Activated T-cell treated with anti-CD3 and anti-CD28 coated beads, Interleukin-2, amount 50 U/mL, for 72 hours (primary cell): ENCODE measurements around the gene HOXD4. TPM values are rescaled to one million over a fixed set of nuclear protein-coding genes. Genes with fewer than 3 reads are reported as not detected.

Experiments used
- ATAC-seq, 2 donors: fragments of 150-1000 bp; cut with Tn5 transposase; replicated peaks in 1 of 2; 2 replicates each; pipeline ENCODE4 v1.10.0; 2021; ENCODE audit warnings: moderate library complexity in 2 of 2, mild to moderate bottlenecking in 1 of 2
- DNase-seq, 2 donors: peaks; one replicate each; pipeline ENCODE4 v3.0.0; 2021 to 2022; ENCODE audit warnings: mixed read lengths in 1 of 2
- H3K27ac Mint-ChIP-seq: one replicate; pipeline ENCODE4 v1.8.0; 2022; ENCODE audit warnings: mild to moderate bottlenecking, moderate library complexity, mixed read lengths
- H3K27me3 Mint-ChIP-seq: one replicate; pipeline ENCODE4 v1.8.0; 2022; ENCODE audit warnings: low read depth, mixed read lengths
- H3K36me3 Mint-ChIP-seq, 2 donors: one replicate each; pipeline ENCODE4 v1.8.0; 2022; ENCODE audit warnings: mixed read lengths in 2 of 2, mild to moderate bottlenecking in 1 of 2; ENCODE audit not compliant: insufficient read depth in 2 of 2
- H3K4me1 Mint-ChIP-seq: one replicate; pipeline ENCODE4 v1.8.0; 2022; ENCODE audit warnings: low read depth, mixed read lengths
- H3K4me3 Mint-ChIP-seq, 2 donors: one replicate each; pipeline ENCODE4 v1.8.0; 2022; ENCODE audit warnings: mild to moderate bottlenecking in 2 of 2, mixed read lengths in 2 of 2, moderate library complexity in 2 of 2
- H3K9me3 Mint-ChIP-seq, 2 donors: one replicate each; pipeline ENCODE4 v1.8.0; 2022; ENCODE audit warnings: mixed read lengths in 2 of 2
- total RNA-seq, 2 donors: library from RNA; stranded (reverse); gene quantifications; one replicate each; pipeline ENCODE4 v1.2.3, GENCODE V29; 2022

Gene HOXD4
- total RNA-seq, 2 donors from 2014 or later: not detected

DNA sequence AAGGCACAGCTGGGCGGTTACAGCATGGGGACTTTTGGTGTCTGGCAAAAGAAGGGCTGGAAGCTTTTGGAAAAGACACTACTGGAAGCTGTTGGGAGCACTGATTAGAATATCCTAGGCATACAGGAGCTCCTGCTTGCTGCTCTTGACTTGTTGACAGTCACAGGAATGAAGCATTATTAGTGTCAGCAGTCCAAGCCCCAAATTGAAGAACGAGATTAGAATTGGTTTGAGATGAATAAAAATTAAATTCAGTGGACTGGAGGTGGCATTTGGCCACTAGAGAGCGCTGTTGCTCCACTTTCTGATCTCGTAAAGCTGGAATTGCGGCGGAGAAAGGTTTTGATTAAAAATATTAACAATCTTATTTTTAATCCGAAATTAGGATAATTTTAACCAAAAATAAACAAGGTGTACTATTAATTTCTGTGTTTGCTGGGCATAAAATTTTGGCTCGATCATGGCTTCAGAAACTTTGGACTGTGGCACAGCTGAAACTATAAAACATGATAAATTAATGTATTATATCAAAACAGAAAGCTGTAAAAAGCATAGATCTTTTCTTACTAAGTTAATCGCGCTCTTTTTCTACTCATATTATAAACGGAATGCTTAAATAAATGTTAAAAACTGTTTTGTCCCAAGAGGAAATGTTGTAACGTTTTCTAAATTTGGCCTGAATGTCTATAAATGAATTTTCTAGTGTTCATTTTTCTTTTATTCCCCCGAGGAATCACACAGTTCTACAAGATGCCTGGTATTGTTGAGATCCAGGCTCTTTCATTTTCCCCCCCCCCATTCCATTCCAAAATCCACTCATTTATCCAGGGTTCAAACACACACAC lies 24.2 kb upstream of the HOXD4 start:
- Mint-ChIP-seq H3K27me3 (peaks cover 75% of the 10 kb centered on the region), H3K4me1 (peaks cover 42% of the 10 kb centered on the region), H3K27ac (peak overlapping the region; percentile 63), H3K36me3 (peaks cover 0 to 2% of the 10 kb centered on the region in 2 donors), H3K9me3 (no peaks in the 10 kb centered on the region), H3K4me3 (no peak overlapping the region)
- DNase-seq (peak; percentile 61 to 67), ATAC-seq (no peak)

DNA sequence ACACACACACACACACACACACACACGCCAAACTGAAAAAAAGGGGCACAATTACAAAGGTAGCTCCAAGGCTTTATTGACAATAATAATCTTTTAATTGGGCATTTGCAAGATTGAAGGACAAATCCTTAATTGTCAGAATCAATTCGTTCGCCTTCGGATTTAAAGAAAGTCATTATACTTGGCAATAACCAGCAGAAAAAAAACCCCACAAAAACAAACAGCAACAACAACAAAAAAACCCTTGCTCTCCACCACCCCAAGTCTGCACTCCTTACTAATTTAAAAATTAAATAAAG lies 23.6 kb upstream of the HOXD4 start:
- peak overlapping the region; percentile 74 for H3K27ac Mint-ChIP-seq
- H3K4me3 Mint-ChIP-seq: no peak overlapping the region
- no peak for DNase-seq
- ATAC-seq: no peak
- peaks cover 81% of the 10 kb centered on the region for H3K27me3 Mint-ChIP-seq
- no peaks in the 10 kb centered on the region for H3K9me3 Mint-ChIP-seq
- H3K36me3 Mint-ChIP-seq: peaks cover 0 to 5% of the 10 kb centered on the region in 2 donors
- H3K4me1 Mint-ChIP-seq: peaks cover 46% of the 10 kb centered on the region

DNA sequence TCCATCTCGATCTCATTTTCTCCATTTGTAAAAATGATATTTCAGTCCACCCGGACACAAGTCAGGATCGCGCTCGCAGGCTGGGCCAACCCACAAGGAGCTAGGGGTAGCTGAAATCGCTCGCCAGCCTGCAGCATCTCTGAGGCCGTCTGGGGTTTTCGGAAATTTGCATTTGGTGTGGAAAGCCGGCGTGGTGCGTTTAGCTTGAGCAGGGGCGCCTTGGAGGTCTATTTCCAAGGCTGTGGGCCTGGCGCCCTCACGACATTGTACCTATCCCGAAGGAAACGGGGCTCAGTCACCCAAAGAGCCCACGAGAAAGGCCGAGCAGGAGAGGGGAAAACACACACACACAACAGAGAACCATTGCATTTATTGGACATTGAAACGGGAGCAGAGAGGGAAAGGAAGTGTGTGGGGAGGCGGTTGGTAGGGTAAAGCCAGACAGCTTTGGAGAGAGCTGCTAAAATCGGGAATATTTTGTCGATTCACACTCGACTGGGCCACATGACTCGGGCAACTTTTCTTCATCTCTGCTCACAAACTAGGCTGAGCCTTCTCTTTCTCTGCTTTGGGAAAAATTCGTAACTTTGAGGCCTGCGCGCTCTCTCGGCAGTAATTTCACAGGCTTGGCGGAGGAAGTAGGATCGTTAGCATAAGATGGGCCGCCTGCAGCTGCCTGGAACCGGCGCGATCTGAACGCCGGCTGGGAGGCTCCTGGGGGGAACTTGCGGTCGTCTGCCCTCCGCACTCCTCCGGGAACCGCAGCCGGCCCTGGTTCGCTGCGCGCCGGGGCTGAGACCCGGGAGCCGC lies 23.0 kb upstream of the HOXD4 start:
- Mint-ChIP-seq H3K4me3 (peak overlapping the region; percentile 44 to 65), H3K36me3 (peaks cover 0 to 5% of the 10 kb centered on the region in 2 donors), H3K27ac (peak overlapping the region; percentile 74), H3K27me3 (peaks cover 86% of the 10 kb centered on the region), H3K4me1 (peaks cover 46% of the 10 kb centered on the region), H3K9me3 (no peaks in the 10 kb centered on the region)
- DNase-seq (no peak), ATAC-seq (no peak)

DNA sequence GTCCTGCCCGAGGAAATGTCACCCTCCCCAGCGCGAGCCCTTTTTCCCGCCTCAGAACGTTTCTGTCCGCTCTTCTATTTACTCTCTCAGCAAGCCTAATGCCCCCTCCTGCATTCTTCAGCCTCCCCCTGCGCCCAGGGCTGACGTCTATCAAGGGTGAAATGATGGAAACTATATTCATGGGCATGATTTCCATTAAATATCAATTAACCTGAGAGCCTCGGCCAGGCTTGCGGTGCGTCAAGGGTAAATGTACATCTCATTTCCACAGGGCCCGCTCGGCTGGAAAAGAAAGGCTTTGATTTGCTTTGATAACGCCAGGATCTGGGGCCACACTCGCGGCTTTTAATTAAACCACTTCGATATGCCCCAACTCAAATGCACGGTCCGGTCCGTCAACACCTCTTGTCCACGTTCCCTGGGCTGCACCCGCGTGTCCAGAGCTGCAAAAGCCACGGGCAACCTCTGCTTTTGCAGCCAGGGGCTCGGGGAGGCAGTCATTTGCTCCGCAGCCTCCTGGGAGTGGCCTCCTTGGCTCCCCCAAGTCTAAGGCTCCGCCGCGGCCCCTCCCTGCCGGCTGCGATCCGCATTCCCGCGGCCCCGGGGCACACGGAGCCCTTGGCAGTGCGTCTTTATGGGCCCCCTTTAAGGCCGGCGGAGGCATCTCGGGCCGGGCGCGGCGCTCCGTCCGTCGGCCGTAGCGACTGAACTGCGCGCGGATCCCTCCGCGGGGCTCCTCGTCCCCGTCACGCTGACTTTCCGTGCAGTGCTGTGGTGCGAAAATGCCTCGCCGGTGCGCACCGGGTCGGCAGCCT lies 22.2 kb upstream of the HOXD4 start, which contains the start of gene HOXD8:
TSS of gene HOXD8 (plus strand) at position 724 of the 815 bp plus-strand sequence. CDS start 662 bp downstream, outside the sequence.
- H3K27me3 Mint-ChIP-seq: peaks cover 86% of the 10 kb centered on the region
- H3K9me3 Mint-ChIP-seq: no peaks in the 10 kb centered on the region
- DNase-seq: peak; percentile 35 to 44
- H3K27ac Mint-ChIP-seq: peak within 1 kb of the TSS; percentile 74
- H3K4me3 Mint-ChIP-seq: peak within 1 kb of the TSS; percentile 45 to 74
- H3K36me3 Mint-ChIP-seq: peaks cover 0 to 5% of the 10 kb centered on the region in 2 donors
- peak in 1 of 2 donors; percentile 40 for ATAC-seq
- H3K4me1 Mint-ChIP-seq: peaks cover 46% of the 10 kb centered on the region

DNA sequence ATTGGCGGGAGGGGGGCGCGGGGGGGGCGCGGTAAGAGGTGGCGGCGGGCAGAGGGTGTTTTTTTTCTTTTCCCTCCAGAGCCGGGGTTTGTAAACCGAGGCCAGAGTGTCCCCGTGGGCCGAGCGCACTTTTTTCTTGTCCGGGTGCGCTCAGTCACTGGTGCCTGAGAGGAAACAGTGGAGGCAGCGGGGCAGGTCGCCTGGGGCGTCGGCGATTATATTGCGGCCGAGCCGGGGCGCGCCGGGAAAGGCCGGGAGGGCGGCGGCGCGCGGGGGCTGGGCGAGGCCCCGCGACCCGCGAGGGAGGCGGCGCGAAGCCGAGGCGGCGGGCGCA lies 21.6 kb upstream of the HOXD4 start:
- Mint-ChIP-seq H3K27me3 (peaks cover 86% of the 10 kb centered on the region), H3K9me3 (no peaks in the 10 kb centered on the region), H3K4me3 (peak overlapping the region; percentile 45 to 65), H3K27ac (no peak overlapping the region), H3K4me1 (peaks cover 46% of the 10 kb centered on the region), H3K36me3 (peaks cover 0 to 4% of the 10 kb centered on the region in 2 donors)
- ATAC-seq (peak; percentile 16 to 22), DNase-seq (no peak)

DNA sequence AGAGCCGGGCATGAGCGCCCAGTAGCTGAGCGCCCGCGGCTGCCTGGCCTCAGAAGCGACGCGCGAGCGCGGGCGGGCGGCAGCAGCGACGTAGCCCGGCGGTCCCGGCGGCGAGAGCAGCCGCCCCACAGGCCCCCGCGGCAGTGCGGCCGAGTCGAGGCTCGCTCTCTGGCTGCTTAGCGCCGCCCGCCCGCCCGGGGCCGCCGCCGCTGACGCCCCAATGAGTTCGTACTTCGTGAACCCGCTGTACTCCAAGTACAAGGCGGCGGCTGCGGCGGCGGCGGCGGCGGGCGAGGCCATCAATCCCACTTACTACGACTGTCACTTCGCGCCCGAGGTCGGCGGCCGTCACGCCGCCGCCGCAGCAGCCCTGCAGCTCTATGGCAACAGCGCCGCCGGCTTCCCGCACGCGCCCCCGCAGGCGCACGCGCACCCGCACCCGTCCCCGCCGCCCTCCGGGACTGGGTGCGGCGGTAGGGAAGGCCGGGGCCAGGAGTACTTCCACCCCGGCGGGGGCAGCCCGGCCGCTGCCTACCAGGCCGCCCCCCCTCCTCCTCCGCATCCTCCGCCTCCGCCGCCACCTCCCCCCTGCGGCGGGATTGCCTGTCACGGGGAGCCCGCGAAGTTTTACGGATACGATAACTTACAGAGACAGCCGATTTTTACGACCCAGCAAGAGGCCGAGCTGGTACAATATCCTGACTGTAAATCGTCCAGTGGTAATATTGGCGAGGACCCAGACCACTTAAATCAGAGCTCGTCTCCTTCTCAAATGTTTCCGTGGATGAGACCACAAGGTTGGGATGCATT lies 21.0 kb upstream of the HOXD4 start:
- DNase-seq (peak; percentile 42 to 50), ATAC-seq (peak; percentile 47 to 50)
- Mint-ChIP-seq H3K27ac (peak overlapping the region; percentile 93), H3K4me1 (peaks cover 49% of the 10 kb centered on the region), H3K36me3 (peaks cover 0 to 3% of the 10 kb centered on the region in 2 donors), H3K9me3 (no peaks in the 10 kb centered on the region), H3K27me3 (peaks cover 86% of the 10 kb centered on the region), H3K4me3 (peak overlapping the region; percentile 74 to 84)

DNA sequence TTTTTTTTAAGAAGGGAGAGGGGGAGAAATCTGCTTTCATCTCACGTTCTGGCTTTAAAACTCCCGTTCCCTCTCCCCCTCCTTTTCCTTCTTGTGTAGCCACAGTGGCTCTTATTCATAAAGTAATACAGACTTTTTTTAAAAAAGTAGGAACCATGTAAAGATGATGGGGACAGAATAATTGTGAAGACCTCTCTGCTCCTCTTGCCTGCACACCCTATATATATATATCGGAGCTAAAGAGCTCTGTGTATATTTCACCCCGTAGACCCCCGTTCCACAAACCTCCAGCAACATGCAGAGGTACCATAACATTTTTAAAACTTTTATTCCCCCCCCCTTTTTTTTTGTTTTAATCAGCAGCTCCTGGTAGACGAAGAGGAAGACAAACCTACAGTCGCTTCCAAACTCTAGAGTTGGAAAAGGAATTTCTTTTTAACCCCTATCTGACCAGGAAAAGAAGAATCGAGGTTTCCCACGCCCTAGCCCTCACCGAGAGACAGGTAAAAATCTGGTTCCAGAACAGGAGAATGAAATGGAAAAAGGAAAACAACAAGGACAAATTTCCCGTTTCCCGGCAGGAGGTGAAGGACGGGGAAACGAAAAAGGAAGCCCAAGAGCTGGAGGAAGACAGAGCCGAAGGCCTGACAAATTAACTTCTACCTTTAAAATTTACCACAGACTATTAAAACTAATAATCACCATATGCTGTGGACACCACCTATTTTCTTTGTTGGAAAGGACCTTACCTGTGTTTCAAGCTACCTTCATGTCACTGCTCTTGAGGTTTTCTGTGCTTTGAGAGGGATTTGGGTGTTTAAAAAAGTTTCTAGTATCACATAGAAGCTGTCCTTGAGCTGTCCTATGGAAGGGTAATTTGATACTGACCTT lies 20.1 kb upstream of the HOXD4 start:
- peak overlapping the region; percentile 93 for H3K27ac Mint-ChIP-seq

DNA sequence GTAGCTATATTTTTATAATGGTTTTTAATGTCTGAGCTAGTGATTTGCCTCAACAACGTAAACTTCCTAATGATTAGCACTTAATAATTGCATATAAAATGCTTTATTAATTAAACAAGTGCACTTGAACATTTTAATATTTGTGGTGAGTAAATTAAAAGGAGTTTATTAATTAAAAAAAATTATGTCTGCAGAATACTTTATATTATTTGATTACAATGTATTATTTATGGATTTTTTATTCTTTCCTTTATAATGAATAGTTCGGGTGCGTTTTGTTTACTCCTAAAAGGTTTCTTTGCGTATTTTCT lies 19.5 kb upstream of the HOXD4 start:
- Mint-ChIP-seq H3K4me3 (peak overlapping the region; percentile 67 to 83), H3K4me1 (peaks cover 55% of the 10 kb centered on the region), H3K27me3 (peaks cover 83% of the 10 kb centered on the region), H3K9me3 (no peaks in the 10 kb centered on the region), H3K36me3 (peaks cover 1 to 5% of the 10 kb centered on the region in 2 donors), H3K27ac (peak overlapping the region; percentile 74)
- DNase-seq (no peak), ATAC-seq (no peak)

More for the DNA sequence above, 20.1 kb upstream of the HOXD4 start:
- peak overlapping the region; percentile 74 to 84 for H3K4me3 Mint-ChIP-seq
- peaks cover 56% of the 10 kb centered on the region for H3K4me1 Mint-ChIP-seq
- no peak for ATAC-seq
- H3K9me3 Mint-ChIP-seq: no peaks in the 10 kb centered on the region
- peaks cover 86% of the 10 kb centered on the region for H3K27me3 Mint-ChIP-seq
- DNase-seq: no peak
- H3K36me3 Mint-ChIP-seq: peaks cover 1 to 5% of the 10 kb centered on the region in 2 donors

DNA sequence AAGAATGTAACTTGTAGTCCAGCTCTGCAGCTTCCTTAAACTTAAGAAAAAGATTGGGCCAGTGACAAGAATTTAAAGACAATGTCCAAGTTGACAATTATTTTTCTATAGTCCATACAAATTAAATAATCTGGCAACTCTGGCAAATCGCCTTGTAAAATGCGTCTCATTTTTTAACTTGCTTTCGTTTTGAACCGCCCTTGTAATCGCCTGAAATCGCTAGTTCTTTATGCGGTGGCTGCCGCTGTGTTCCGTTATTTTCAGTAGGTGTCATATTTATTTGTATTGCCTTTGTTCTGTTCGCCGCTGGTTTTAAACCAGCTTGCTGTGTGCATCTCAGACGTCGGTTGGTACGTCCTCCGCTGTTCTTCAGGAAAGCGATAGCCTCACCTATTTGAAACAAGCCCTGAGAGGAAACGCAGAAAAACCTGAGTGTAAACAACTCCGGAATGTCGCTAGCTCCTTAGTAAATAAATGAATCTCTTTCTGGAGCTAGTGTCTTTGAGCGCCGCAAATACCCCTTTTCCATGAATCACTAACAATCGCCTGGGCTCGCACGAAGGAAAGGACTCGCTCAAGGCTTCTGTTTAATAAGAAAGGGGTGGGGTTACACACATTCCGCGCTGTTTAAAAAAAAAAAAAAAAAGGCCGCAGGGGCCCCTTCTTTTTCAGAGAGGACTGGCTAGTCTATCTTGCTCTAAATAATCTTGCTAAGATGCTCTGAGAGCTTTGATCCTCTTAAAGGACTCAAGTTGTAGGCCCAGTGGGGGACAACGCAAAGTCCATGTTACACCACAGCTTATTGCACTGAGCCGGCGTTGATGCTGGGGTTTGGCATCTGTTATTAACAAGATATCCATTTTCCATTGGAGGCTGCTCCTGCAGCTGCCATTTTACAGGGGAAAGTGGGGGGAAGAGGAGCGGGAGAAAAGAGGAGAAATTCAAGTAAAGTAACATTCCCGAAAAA lies 18.9 kb upstream of the HOXD4 start:
- peaks cover 83% of the 10 kb centered on the region for H3K27me3 Mint-ChIP-seq
- DNase-seq (no peak), ATAC-seq (no peak)
- H3K9me3 Mint-ChIP-seq: no peaks in the 10 kb centered on the region
- peak overlapping the region; percentile 67 to 83 for H3K4me3 Mint-ChIP-seq
- H3K36me3 Mint-ChIP-seq: peaks cover 2 to 5% of the 10 kb centered on the region in 2 donors
- peak overlapping the region; percentile 74 for H3K27ac Mint-ChIP-seq
- peaks cover 55% of the 10 kb centered on the region for H3K4me1 Mint-ChIP-seq

DNA sequence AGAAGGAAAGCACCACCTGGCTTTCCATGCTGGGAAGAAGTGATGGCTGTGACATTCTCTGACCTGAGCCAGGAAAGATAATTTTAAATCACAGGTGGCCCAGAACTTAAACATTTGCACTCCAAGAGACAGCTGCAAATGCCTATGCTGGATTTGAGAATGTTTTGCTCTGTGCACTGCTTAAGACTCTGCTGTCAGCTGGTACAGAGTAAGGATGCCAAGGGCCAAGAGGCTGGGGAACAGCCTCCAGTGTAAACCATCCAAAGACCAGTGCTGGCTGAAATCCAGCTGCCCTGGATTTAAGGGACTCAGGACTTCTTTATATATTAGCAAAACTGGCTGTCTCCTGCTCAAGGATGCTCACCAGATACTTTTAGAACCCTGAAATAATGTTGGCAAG lies 18.0 kb upstream of the HOXD4 start:
- H3K27me3 Mint-ChIP-seq: peaks cover 83% of the 10 kb centered on the region

DNA sequence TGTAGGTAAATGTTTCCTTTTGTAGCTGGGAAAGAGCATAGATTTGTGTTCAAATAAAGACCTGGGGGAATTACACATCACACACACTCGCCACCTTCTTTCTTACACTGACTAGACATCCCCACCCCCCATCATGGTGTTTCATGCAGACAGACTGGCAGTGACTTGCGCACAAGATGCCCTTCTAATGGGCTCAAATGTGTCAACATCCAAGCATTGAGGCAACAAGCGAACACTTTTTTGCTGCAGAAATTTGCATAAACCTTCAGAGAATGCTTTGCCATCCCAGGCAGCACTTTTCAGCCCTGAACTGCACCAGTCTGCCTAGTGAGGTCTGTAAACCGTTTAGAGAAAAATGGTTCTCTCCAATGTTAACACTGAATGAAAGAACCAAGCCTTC lies 17.3 kb upstream of the HOXD4 start:
- peaks cover 6 to 11% of the 10 kb centered on the region in 2 donors for H3K36me3 Mint-ChIP-seq
- H3K9me3 Mint-ChIP-seq: no peaks in the 10 kb centered on the region
- peaks cover 54% of the 10 kb centered on the region for H3K4me1 Mint-ChIP-seq
- H3K4me3 Mint-ChIP-seq: no peak overlapping the region
- no peak overlapping the region for H3K27ac Mint-ChIP-seq
- H3K27me3 Mint-ChIP-seq: peaks cover 83% of the 10 kb centered on the region
- no peak for DNase-seq
- peak in 1 of 2 donors; percentile 34 for ATAC-seq

More for the DNA sequence above, 18.0 kb upstream of the HOXD4 start:
- Mint-ChIP-seq H3K27ac (no peak overlapping the region), H3K4me1 (peaks cover 54% of the 10 kb centered on the region), H3K9me3 (no peaks in the 10 kb centered on the region), H3K36me3 (peaks cover 3 to 7% of the 10 kb centered on the region in 2 donors), H3K4me3 (no peak overlapping the region)
- ATAC-seq (no peak), DNase-seq (no peak)
